GM19239 (cell line): Measurements from ENCODE around the gene TRIM16.
"Not testable (repeated sequence)": the region's sequence is repeated elsewhere in the genome, so short reads cannot be mapped to it uniquely, and the experiment has no call there.

Experiments
- DNase-seq: peaks from one replicate; pipeline ENCODE4 v3.0.0; 2011; ENCODE audit warnings: low spot score; ENCODE audit not compliant: insufficient read length
- FAIRE-seq: peaks from 2 replicates; lab custom pipeline; 2011; peaks lifted over from hg19 to GRCh38; lab: Jason Lieb, UNC

The TRIM16 gene

GRCh38 chr17:15622124-15622523, 62.0 kb downstream of the TRIM16 start:
- not testable (repeated sequence) for DNase-seq, FAIRE-seq

GRCh38 chr17:15619331-15620058, 64.6 kb downstream of the TRIM16 start, which contains the start of gene FBXW10B:
Gene FBXW10B (minus strand): TSS chr17:15619704. CDS start chr17:15619512, 192 bp downstream.
- not testable (repeated sequence) for FAIRE-seq, DNase-seq

- FAIRE-seq, DNase-seq: not testable (repeated sequence)
Measured at GRCh38 chr17:15616828-15617227, 67.3 kb downstream of the TRIM16 start.

GRCh38 chr17:15615850-15616249, 68.3 kb downstream of the TRIM16 start:
- not testable (repeated sequence) for FAIRE-seq, DNase-seq

- not testable (repeated sequence) for FAIRE-seq, DNase-seq
Measured at GRCh38 chr17:15613111-15613510, 71.0 kb downstream of the TRIM16 start.

GRCh38 chr17:15592960-15593359, 91.2 kb downstream of the TRIM16 start:
- not testable (repeated sequence) for FAIRE-seq, DNase-seq

- not testable (repeated sequence) for DNase-seq, FAIRE-seq
Measured at GRCh38 chr17:15591986-15592385, 92.1 kb downstream of the TRIM16 start.

- not testable (repeated sequence) for DNase-seq, FAIRE-seq
Measured at GRCh38 chr17:15590844-15591243, 93.3 kb downstream of the TRIM16 start.

GRCh38 chr17:15589544-15590536, 94.3 kb downstream of the TRIM16 start:
- peak; percentile 18 for FAIRE-seq

GRCh38 chr17:15588017-15588416, 96.1 kb downstream of the TRIM16 start:
- not testable (repeated sequence) for FAIRE-seq, DNase-seq

More at GRCh38 chr17:15589544-15590536, 94.3 kb downstream of the TRIM16 start:
- not testable (repeated sequence) for DNase-seq

GRCh38 chr17:15583313-15583712, 100.8 kb downstream of the TRIM16 start:
- not testable (repeated sequence) for FAIRE-seq

GRCh38 chr17:15581462-15581861, 102.6 kb downstream of the TRIM16 start:
- not testable (repeated sequence) for FAIRE-seq, DNase-seq

More at GRCh38 chr17:15583313-15583712, 100.8 kb downstream of the TRIM16 start:
- not testable (repeated sequence) for DNase-seq
